ENCODE data around the gene GRAMD2A.

GRAMD2A gene

GRCh38 chr15:72156928-72157327 lies 40.7 kb downstream of the GRAMD2A start:
- no peak for TF ChIP-seq CTCF (IDR thresholded peaks at IDR 0.05)

GRCh38 chr15:72155635-72156616 lies 41.7 kb downstream of the GRAMD2A start:
- TF ChIP-seq CTCF (IDR thresholded peaks at IDR 0.05) = peak; percentile 81

GRCh38 chr15:72155003-72155621 lies 42.5 kb downstream of the GRAMD2A start:
- TF ChIP-seq CTCF (IDR thresholded peaks at IDR 0.05) = no peak

GRCh38 chr15:72154316-72154715 lies 43.3 kb downstream of the GRAMD2A start:
- TF ChIP-seq CTCF (IDR thresholded peaks at IDR 0.05) = no peak

- TF ChIP-seq CTCF (IDR thresholded peaks at IDR 0.05) = no peak
Observed at GRCh38 chr15:72153269-72154000, 44.2 kb downstream of the GRAMD2A start.

- TF ChIP-seq CTCF (IDR thresholded peaks at IDR 0.05) = no peak
Observed at GRCh38 chr15:72147418-72147817, 50.2 kb downstream of the GRAMD2A start.

GRCh38 chr15:72146934-72147333 lies 50.7 kb downstream of the GRAMD2A start:
- no peak for TF ChIP-seq CTCF (IDR thresholded peaks at IDR 0.05)
